UCSD-AML1 (cell line): ENCODE data around the gene ABHD5.

Experiments used
- DNase-seq: peaks from one replicate; lab custom pipeline; 2025; ENCODE audit not compliant: unreplicated experiment; lab: John Stamatoyannopoulos, UW

Gene ABHD5

GRCh38 chr3:43755516-43756200, 64.9 kb downstream of the ABHD5 start:
- DNase-seq = no peak

DNA sequence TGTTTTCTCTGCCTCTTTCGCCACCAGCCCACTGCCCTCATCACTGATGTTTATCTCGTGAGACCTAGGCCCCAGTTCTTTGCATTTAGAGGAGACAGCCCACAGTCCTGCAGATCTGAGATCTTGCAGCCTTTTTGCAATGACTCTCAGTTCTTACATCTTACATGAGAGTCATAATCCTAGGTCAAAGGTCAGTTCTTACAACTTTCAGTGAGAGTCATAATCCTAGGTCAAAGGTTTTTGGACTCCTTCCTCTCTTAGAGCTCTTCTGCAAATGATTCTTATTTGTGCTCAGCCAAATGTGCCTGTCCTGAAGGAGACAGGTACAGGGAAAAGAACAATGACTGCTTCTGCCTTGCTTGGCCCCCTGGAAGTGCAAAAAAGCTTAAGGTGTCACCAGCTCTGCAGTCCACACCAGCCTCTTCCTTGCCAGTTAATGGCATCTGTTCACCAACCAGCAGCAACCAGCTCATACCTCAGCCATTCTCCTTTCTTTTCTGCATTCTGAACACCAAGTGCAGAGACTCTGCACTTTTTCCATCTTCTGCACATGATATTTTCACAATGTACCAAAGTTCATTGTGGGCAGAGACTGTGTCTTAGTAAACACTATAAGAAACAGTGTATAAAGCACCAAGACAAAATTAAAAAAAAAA, 67.1 kb downstream of the ABHD5 start:
- DNase-seq = no peak

DNA sequence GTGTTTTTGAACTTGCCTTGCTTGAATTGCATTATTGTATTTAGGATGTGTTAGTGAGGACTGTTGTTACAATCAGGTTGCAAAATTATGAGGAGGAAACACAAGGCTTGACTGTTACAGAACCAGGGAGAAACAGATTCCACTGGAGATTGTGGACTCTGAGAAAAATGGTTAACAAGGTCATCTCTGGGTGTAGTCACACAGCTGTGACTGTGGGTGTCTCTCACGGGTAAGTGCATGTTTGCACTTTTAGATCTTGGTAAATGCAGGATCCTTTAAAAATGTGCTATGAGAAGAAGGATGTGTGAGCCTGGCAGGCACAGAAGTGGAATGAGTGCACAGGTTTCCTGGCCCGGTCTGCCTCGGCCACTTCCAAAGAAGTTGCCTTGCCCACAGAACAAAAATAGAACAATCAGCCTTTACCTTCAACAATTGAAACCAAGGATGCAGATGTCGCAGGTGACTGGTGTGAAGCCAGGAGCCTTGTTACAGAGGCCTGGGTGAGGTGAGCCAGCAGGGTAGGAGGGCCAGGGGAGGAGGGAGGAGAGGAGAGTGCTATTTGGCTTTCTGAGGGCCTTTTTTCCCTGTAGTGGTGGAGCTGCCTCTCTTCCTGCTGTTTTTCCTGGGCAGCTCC, 68.0 kb downstream of the ABHD5 start:
- DNase-seq = no peak

GRCh38 chr3:43759297-43759782, 68.6 kb downstream of the ABHD5 start:
- DNase-seq = no peak

GRCh38 chr3:43759938-43760337, 69.2 kb downstream of the ABHD5 start:
- DNase-seq = no peak

GRCh38 chr3:43760938-43761337, 70.2 kb downstream of the ABHD5 start:
- DNase-seq = no peak

- DNase-seq = no peak
Observed at GRCh38 chr3:43762451-43762850, 71.7 kb downstream of the ABHD5 start.

- DNase-seq = no peak
Observed at GRCh38 chr3:43764056-43764455, 73.3 kb downstream of the ABHD5 start.

DNA sequence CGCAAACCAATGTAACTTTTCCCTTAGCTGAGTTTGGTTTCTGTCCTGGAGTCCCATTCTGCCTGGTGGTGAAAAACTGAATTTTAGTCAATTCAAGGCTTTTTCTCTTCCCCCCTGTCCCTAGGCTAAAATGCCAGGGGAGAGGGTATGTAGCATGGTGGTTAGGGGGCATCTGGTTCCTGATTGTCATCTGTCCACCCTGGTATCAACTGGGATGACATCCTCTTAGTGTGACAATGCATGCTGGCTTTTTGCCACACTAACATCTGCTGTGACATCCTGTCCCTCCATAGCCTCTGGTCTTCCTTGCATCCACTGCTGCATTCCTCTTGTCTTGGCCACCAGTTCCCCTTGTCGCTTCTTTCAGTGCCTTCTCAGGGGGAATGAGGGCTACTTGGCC, 73.7 kb downstream of the ABHD5 start:
- DNase-seq = no peak

- DNase-seq = no peak
Observed at GRCh38 chr3:43765521-43765971, 74.8 kb downstream of the ABHD5 start.

DNA sequence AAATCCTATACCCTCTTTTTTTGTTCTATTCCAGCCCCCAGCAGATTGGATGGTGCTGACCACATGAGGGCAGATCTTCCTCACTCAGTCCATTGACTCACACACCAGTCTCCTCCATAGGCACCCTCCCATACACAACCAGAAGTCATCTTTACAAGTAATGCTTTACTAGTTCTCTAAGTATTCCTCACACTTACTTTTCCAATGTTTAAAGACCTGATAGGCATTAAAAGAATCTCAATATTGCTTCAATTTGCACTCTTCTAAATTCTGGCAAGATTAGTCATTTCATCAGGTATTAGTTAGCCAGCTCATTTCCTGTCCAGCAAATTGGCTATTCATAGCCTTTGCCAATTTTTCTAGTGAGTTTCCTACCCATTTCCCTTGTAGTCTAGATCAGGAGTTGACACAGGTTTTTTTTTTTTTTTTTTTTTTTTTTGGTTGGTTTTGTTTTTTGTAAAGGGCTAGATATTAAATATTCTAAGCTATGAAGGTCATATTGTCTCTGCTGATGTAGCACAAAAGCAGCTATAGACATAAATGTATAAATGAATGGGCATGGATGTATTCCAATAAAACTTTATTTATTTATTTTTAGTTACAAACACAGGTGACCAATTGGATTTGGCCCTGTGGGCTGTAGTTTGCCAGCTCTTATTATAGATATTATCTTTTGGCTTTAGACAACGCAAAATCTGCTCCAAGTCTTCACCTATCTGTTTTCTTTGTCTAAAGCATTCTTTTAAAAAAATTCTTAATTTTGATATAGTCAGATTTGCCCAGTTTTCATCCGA, 76.1 kb downstream of the ABHD5 start:
- no peak for DNase-seq

DNA sequence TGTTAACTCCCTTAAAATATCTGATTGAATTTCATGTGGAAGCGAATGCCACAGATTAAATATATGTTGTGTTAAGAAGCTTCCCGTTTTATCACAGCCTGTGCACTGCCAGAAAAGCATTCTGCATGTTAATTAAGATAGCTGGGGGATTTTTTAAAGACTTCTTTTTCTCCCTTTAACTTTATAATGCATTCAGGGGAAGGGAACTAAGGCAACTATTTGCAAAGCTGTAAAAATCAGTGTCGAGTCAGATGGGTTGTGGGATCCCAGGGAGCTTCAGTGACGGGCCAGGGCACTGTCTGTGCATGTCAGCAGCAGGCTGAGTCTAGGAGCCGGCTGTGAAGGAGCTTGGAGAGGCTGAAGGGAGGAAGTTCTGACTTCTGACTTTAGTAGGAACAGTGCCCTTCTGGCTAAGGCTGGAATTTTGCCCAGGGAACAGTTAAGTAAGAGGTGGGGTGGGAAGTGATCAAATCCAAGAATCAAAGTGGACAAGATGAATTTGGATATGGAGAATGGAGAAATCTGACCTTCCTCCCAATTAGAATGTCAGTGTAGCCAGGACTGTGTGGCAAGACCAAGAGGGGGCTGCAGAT, 77.7 kb downstream of the ABHD5 start:
- DNase-seq = no peak

GRCh38 chr3:43769097-43769884, 78.6 kb downstream of the ABHD5 start:
- DNase-seq = peak; percentile 91

GRCh38 chr3:43769885-43770425, 79.2 kb downstream of the ABHD5 start:
- no peak for DNase-seq

DNA sequence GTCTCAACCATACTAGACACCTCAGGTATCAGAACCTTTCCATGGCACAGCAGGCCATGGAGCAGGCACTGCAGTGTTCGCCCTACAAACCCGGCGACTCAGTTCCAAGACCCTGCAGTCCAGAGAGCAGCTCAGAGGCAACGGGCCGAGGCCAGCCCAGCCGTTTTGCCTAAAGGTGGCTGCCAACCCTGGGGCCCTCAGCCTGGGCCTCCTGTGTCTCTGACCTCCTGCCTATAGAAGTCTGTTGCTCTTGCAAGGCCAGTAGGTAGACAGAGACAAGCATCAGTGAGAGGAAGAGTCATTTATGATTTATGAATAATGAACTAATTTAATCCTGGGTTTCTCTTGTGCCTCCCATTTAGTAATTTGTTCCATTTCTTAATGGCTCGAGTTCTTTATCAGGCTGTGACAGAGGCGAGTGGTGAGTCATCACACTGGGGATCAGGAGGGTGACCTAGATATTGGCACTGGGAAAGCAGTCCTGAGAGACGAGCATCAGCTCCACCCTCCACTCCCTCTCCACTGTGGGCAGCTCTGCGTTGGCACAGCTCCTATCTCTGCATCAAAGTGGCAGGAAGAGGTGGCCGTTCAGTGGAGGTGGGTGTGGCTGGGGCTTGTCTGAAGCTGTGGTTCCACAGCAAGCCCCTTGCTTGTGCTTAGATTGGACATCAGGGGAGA, 79.8 kb downstream of the ABHD5 start:
- peak; percentile 56 for DNase-seq

- DNase-seq = no peak
Observed at GRCh38 chr3:43771610-43772009, 80.9 kb downstream of the ABHD5 start.

GRCh38 chr3:43773273-43774094, 82.7 kb downstream of the ABHD5 start:
- peak; percentile 73 for DNase-seq

- no peak for DNase-seq
Observed at GRCh38 chr3:43774799-43775198, 84.1 kb downstream of the ABHD5 start.
